Measurements from ENCODE around the gene HOXA13.

Gene HOXA13

DNA sequence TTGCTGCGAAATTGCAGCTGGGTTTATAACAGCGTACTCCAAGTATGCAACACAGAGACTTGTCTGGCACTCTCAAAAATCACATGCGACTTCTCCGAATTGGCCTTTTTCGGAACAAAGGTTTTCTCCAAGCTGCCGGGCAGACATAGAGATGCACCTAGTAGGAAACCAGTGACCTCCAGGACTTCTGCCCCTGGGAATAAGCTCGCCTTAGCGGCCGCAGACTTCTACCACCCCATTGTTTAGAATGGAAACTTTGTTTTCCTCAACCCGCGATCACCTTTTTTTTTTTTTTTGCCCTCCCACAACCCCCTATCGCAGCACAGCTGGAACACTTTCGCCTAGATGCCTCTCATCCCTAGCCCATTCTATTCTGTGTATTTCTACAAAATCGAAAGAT lies 20.9 kb downstream of the HOXA13 start:
- no peak overlapping the region for H3K27ac Mint-ChIP-seq
- peaks cover 78% of the 10 kb centered on the region for H3K27me3 Mint-ChIP-seq (ENCODE audit: low read depth)
- no peaks in the 10 kb centered on the region for H3K9me3 Mint-ChIP-seq
- peaks cover 6% of the 10 kb centered on the region for H3K4me1 Mint-ChIP-seq (ENCODE audit: low read depth)
- no peak for DNase-seq (ENCODE audit: low spot score)
- H3K36me3 Mint-ChIP-seq (ENCODE audit: low read depth), result peaks cover 2% of the 10 kb centered on the region
- no peak overlapping the region for H3K4me3 Mint-ChIP-seq

DNA sequence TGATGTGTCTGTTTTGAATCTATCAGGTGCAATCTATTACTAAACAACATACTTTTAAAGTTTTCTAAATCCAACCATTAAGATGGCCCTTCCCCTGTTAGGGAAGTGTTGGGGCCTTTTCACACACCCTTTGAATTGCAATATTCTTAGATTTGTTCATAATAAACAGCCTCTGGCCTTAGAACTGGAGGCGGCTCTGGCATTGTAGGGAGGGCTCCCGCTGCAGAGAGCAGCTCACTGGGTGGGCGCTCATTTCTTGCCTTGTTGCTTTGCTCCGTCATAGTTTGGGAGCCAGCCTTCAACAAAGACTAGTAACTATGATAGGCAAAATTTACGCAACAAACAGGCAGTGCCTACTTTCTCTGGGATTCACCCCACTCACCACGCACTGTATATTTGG lies 21.5 kb downstream of the HOXA13 start:
- H3K27ac Mint-ChIP-seq, result no peak overlapping the region
- no peaks in the 10 kb centered on the region for H3K9me3 Mint-ChIP-seq
- DNase-seq (ENCODE audit: low spot score), result no peak
- peaks cover 2% of the 10 kb centered on the region for H3K36me3 Mint-ChIP-seq (ENCODE audit: low read depth)
- peaks cover 6% of the 10 kb centered on the region for H3K4me1 Mint-ChIP-seq (ENCODE audit: low read depth)
- peaks cover 72% of the 10 kb centered on the region for H3K27me3 Mint-ChIP-seq (ENCODE audit: low read depth)
- H3K4me3 Mint-ChIP-seq, result no peak overlapping the region

GRCh38 chr7:27177795-27178320 lies 22.0 kb downstream of the HOXA13 start:
- peaks cover 68% of the 10 kb centered on the region for H3K27me3 Mint-ChIP-seq (ENCODE audit: low read depth)
- peaks cover 2% of the 10 kb centered on the region for H3K36me3 Mint-ChIP-seq (ENCODE audit: low read depth)
- H3K4me1 Mint-ChIP-seq (ENCODE audit: low read depth), result peaks cover 6% of the 10 kb centered on the region
- no peak overlapping the region for H3K27ac Mint-ChIP-seq
- no peak for DNase-seq (ENCODE audit: low spot score)
- H3K4me3 Mint-ChIP-seq, result no peak overlapping the region
- no peaks in the 10 kb centered on the region for H3K9me3 Mint-ChIP-seq

- H3K9me3 Mint-ChIP-seq, result no peaks in the 10 kb centered on the region
- H3K4me1 Mint-ChIP-seq (ENCODE audit: low read depth), result peaks cover 6% of the 10 kb centered on the region
- peaks cover 65% of the 10 kb centered on the region for H3K27me3 Mint-ChIP-seq (ENCODE audit: low read depth)
- H3K27ac Mint-ChIP-seq, result no peak overlapping the region
- DNase-seq (ENCODE audit: low spot score), result no peak
- no peak overlapping the region for H3K4me3 Mint-ChIP-seq
- peaks cover 2% of the 10 kb centered on the region for H3K36me3 Mint-ChIP-seq (ENCODE audit: low read depth)
Observed at GRCh38 chr7:27176962-27177794, 22.7 kb downstream of the HOXA13 start.

- peaks cover 8% of the 10 kb centered on the region for H3K4me1 Mint-ChIP-seq (ENCODE audit: low read depth)
- no peak overlapping the region for H3K4me3 Mint-ChIP-seq
- H3K27ac Mint-ChIP-seq, result no peak overlapping the region
- no peak for DNase-seq (ENCODE audit: low spot score)
- H3K36me3 Mint-ChIP-seq (ENCODE audit: low read depth), result peaks cover 6% of the 10 kb centered on the region
- H3K9me3 Mint-ChIP-seq, result no peaks in the 10 kb centered on the region
- peaks cover 66% of the 10 kb centered on the region for H3K27me3 Mint-ChIP-seq (ENCODE audit: low read depth)
Observed at GRCh38 chr7:27176524-27176845, 23.4 kb downstream of the HOXA13 start.

DNA sequence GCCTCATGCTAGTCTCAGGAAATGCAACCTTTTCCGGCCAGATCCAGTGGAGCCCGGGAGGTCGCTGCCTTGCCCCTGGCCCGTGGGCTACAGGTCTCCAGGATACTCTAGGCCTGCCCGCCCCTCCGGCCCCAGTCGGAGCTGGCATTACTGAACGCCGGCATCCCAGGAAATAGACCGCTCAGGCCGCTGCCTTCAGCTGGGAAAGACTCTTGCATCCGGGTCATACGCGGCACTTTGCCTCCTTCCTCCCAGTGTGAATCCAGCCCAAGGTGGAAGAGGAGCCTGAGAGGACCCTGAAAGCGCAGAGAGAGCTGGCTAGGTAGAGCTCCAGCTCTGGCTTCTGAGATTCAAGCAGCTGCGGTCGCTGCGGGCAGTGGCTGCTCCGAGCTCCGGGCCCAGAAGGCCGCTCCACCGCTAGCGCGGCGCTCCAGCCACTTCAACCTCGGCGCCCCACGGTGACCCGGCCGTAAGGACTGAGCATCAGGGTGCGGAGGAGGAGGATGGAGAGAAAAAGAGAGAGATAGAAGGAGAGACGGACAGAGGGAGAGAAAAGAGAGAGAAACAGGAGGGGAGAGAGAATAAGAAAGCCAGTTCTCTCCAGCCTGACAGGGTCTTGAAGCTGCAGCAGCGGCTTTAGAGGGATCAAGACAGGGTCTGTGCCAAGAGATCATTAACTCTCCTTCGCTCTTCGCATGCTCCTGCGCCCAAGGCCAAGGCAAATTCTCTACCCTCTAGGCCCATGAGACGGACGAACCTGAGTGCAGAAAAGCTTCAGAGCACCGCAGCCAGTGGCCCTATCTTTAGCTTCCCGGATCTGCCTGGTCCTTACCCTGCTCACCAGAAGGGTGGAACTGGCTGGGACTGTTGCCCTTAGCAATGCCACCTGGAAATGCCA lies 24.0 kb downstream of the HOXA13 start:
- Mint-ChIP-seq H3K27ac (no peak overlapping the region), H3K9me3 (no peaks in the 10 kb centered on the region), H3K27me3 (ENCODE audit: low read depth) (peaks cover 67% of the 10 kb centered on the region), H3K4me3 (no peak overlapping the region), H3K4me1 (ENCODE audit: low read depth) (peaks cover 8% of the 10 kb centered on the region), H3K36me3 (ENCODE audit: low read depth) (peaks cover 6% of the 10 kb centered on the region)
- no peak for DNase-seq (ENCODE audit: low spot score)

DNA sequence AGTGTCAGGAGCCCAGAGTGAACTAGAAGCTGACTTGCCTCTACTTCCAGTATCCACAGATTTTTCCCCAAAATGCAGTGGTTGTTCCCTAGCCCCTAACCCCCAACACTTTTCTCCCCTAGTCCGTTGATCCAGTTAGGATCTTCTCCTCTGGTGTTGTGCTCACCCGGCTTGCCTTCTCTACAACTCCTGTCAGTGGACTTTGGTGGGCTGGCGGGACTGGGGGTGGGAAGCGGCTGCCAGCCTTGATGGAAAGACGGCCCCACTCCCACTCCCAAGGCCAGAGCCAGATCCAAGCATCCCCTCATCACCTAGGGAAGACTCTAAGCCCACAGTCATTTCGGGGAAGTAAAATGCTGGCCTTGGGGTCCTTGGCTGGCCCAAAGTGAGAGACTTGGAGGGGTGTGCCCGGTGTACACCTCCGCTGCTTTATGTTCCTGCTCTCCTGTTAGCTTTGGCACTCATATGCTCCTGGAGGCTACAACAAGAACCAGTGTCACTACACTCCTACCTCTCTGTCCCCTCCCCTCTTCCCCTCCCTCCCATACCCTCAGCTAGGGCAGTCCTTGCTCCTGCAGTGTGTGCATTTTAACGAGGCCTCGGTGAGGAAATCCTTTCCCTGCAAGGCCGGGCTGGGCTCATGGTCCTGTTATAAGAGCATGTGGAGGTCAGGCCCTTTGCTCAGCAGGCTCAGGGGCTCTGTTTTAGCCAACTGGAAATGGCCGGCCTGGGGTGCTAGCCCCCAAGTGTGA lies 24.8 kb downstream of the HOXA13 start:
- Mint-ChIP-seq H3K27ac (peak overlapping the region; percentile 69), H3K9me3 (no peaks in the 10 kb centered on the region), H3K36me3 (ENCODE audit: low read depth) (peaks cover 6% of the 10 kb centered on the region), H3K4me3 (no peak overlapping the region), H3K4me1 (ENCODE audit: low read depth) (peaks cover 8% of the 10 kb centered on the region), H3K27me3 (ENCODE audit: low read depth) (peaks cover 71% of the 10 kb centered on the region)
- no peak for DNase-seq (ENCODE audit: low spot score)

GRCh38 chr7:27173956-27174873 lies 25.7 kb downstream of the HOXA13 start, which contains the start of gene HOXA10:
Gene HOXA10, minus strand, starts transcription at chr7:27174320. Its CDS starts 14 bp downstream, at chr7:27174306.
- Mint-ChIP-seq H3K4me3 (no peak within 1 kb of the TSS), H3K36me3 (ENCODE audit: low read depth) (peaks cover 6% of the 10 kb centered on the region), H3K9me3 (no peaks in the 10 kb centered on the region), H3K27ac (peak within 1 kb of the TSS; percentile 69), H3K4me1 (ENCODE audit: low read depth) (peaks cover 2% of the 10 kb centered on the region), H3K27me3 (ENCODE audit: low read depth) (peaks cover 68% of the 10 kb centered on the region)
- DNase-seq (ENCODE audit: low spot score), result no peak

DNA sequence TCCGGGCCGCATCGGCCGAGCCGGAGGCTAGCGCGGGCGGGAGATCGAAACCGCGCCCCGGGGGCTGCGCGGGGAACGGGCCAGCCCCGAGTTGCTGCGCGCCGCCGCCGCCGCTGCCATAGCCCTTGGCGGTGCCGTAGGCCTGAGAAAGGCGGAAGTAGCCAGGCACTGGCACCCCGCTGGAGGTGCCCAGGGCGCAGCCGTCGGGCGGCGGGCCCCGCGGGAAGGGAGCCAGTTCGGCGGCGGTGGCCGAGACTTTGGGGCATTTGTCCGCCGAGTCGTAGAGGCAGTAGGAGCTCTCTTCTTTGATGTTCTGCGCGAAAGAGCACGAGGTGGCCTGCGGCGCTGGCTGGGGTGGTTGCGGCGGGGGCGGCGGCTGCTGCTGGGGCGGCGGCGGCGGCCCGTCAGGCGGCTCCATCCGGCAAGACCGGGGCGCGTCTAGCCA lies 26.4 kb downstream of the HOXA13 start:
- peaks cover 8% of the 10 kb centered on the region for H3K36me3 Mint-ChIP-seq (ENCODE audit: low read depth)
- peaks cover 70% of the 10 kb centered on the region for H3K27me3 Mint-ChIP-seq (ENCODE audit: low read depth)
- peaks cover 4% of the 10 kb centered on the region for H3K4me1 Mint-ChIP-seq (ENCODE audit: low read depth)
- H3K9me3 Mint-ChIP-seq, result no peaks in the 10 kb centered on the region
- DNase-seq (ENCODE audit: low spot score), result no peak
- no peak overlapping the region for H3K4me3 Mint-ChIP-seq
- H3K27ac Mint-ChIP-seq, result no peak overlapping the region

GRCh38 chr7:27172823-27173510 lies 26.9 kb downstream of the HOXA13 start:
- peaks cover 70% of the 10 kb centered on the region for H3K27me3 Mint-ChIP-seq (ENCODE audit: low read depth)

DNA sequence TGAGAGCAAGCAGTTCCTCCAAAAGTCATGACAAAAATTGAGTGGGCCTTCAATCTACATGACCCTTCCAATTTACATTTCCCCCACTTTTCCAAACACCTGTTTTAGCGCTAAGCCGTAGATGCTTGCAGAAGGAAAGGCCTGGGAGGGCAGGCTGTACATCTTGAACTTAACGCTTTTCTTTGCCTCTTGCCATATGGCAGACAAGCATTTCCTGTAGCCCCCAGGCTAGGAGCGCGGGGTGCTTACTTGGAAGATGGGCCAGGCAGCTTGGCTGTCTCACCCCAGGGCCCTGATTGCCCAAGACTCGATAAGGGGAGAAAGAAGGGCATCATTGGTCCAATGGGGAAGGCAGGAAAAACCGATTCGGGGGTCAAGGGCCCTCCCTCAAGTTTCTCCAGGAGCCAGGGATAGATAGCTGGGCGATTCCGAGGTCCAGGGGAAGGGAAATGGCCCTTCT lies 27.5 kb downstream of the HOXA13 start:
- DNase-seq (ENCODE audit: low spot score), result no peak
- peak overlapping the region; percentile 85 for H3K27ac Mint-ChIP-seq
- no peaks in the 10 kb centered on the region for H3K9me3 Mint-ChIP-seq
- peaks cover 70% of the 10 kb centered on the region for H3K27me3 Mint-ChIP-seq (ENCODE audit: low read depth)
- H3K4me3 Mint-ChIP-seq, result peak overlapping the region; percentile 55
- H3K36me3 Mint-ChIP-seq (ENCODE audit: low read depth), result peaks cover 8% of the 10 kb centered on the region
- H3K4me1 Mint-ChIP-seq (ENCODE audit: low read depth), result peaks cover 5% of the 10 kb centered on the region

More at GRCh38 chr7:27172823-27173510, 26.9 kb downstream of the HOXA13 start:
- no peak for DNase-seq (ENCODE audit: low spot score)
- Mint-ChIP-seq H3K4me3 (no peak overlapping the region), H3K27ac (no peak overlapping the region), H3K4me1 (ENCODE audit: low read depth) (peaks cover 5% of the 10 kb centered on the region), H3K36me3 (ENCODE audit: low read depth) (peaks cover 8% of the 10 kb centered on the region), H3K9me3 (no peaks in the 10 kb centered on the region)

DNA sequence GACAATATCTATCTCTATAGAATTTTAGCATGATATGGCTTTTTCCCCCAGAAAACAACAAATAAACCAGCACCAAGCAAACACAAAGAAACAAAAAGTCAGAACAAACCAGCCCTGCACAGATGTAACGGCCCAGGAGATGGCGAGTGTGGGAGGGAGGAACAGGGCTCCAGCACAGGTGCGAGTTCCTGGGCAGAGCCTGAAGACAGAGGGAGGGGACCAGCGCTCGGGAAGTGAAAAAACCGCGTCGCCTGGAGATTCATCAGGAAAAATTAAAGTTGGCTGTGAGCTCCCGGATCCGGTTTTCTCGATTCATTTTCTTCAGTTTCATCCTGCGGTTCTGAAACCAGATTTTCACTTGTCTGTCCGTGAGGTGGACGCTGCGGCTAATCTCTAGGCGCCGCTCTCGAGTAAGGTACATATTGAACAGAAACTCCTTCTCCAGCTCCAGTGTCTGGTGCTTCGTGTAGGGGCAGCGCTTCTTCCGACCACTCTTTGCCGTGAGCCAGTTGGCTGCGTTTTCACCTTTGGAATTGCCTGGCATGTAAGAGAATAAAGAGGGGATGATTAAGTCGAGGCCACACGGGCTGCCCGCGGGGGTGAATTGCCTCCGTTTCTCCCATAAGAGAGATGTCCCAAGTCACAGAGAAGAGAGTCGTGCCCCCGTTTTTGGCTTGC lies 28.1 kb downstream of the HOXA13 start:
- Mint-ChIP-seq H3K4me3 (peak overlapping the region; percentile 55), H3K9me3 (no peaks in the 10 kb centered on the region), H3K4me1 (ENCODE audit: low read depth) (peaks cover 5% of the 10 kb centered on the region), H3K27me3 (ENCODE audit: low read depth) (peaks cover 76% of the 10 kb centered on the region), H3K27ac (peak overlapping the region; percentile 85), H3K36me3 (ENCODE audit: low read depth) (peaks cover 8% of the 10 kb centered on the region)
- DNase-seq (ENCODE audit: low spot score), result no peak
